AG09319 (cell line): ENCODE data around the gene MYO1F.

Experiments
- DNase-seq: peaks from one replicate; pipeline ENCODE4 v3.0.0-alpha.2; 2010; ENCODE audit warnings: low read depth; ENCODE audit errors: extremely low read depth
- TF ChIP-seq, protein P1 (sequence below): IDR thresholded peaks from 2 replicates; pipeline ENCODE4 v1.5.1; 2011; ENCODE audit warnings: low read depth, mild to moderate bottlenecking, inconsistent platforms, low read length, moderate library complexity

Gene MYO1F

DNA sequence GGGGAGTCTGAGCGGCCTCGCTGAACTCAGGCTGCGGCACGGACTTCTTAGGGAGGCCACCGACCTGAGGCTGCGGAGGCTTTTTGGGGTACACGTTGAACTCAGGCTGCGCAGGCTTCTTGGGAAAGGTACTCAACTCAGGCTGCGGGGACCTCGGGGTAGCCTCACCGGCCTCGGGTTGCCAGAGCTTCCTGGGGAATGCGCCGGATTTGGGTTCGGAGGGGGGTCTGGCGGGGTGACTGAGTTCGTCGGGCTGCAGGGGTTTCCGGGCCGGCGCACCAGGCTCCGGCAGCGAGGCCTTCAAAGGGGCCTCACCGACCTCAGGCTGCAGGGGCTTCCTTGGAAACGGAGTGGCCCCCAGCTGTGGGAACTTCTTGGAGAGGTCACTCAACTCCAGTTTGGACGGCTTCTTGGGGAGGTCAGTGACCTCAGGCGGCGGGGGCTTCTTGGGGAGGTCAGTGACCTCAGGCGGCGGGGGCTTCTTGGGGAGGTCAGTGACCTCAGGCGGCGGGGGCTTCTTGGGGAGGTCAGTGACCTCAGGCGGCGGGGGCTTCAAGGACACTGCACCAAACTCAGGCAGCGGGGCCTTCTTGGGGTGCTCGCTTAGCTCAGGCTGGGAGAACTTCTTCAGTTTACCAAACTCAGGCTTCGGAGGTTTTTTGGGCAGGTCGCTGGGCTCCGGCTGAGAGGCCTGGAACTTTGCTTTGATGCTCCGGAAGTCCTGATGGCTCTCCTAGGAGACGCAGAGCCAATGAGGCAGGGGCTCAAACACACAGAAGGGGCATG is 78.0 kb downstream of the MYO1F start:
- TF ChIP-seq, protein P1, sequence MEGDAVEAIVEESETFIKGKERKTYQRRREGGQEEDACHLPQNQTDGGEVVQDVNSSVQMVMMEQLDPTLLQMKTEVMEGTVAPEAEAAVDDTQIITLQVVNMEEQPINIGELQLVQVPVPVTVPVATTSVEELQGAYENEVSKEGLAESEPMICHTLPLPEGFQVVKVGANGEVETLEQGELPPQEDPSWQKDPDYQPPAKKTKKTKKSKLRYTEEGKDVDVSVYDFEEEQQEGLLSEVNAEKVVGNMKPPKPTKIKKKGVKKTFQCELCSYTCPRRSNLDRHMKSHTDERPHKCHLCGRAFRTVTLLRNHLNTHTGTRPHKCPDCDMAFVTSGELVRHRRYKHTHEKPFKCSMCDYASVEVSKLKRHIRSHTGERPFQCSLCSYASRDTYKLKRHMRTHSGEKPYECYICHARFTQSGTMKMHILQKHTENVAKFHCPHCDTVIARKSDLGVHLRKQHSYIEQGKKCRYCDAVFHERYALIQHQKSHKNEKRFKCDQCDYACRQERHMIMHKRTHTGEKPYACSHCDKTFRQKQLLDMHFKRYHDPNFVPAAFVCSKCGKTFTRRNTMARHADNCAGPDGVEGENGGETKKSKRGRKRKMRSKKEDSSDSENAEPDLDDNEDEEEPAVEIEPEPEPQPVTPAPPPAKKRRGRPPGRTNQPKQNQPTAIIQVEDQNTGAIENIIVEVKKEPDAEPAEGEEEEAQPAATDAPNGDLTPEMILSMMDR = no peak
- DNase-seq = no peak

DNA sequence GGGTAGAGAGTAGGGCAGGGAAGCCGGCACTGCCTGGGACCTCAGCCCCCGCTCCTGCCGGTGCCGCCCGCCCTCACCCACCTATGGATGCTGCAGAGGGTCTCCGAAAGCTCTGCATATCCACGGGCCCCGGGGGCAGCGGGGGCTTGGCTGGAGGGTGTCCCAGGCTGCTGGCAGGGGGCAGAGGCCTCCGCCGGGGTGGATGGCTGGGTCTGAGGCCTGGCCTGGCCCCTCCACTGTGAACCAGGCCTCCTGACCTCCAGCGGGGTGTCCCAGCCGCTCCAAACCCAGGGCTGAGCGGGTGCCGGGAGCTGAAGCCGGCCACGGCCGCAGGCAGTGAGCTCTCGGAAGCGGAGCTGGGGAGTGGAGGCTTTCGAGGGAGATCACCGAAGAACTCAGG is 78.9 kb downstream of the MYO1F start:
- no peak for DNase-seq
- TF ChIP-seq, protein P1 = no peak

DNA sequence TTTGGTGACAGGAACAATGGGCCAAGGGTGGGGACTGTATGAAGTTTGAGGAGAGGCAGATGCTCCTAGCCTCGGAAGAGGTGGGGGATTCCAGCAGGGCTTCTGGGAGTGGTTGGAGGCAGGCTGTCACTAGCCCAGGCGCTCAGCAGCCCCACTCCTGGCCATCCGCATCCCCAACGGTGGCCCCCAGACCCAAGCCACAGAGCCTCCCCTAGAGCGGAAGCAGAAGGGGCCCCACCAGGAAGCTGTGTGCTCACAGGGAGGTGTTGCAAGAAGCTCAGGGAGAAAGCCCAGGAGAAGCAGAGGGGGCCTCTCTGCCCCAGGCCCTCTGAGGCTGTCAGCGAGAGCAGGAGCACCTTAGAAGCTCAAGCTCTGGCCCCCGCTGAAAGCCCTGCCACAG is 83.1 kb downstream of the MYO1F start:
- TF ChIP-seq, protein P1 = no peak
- no peak for DNase-seq

DNA sequence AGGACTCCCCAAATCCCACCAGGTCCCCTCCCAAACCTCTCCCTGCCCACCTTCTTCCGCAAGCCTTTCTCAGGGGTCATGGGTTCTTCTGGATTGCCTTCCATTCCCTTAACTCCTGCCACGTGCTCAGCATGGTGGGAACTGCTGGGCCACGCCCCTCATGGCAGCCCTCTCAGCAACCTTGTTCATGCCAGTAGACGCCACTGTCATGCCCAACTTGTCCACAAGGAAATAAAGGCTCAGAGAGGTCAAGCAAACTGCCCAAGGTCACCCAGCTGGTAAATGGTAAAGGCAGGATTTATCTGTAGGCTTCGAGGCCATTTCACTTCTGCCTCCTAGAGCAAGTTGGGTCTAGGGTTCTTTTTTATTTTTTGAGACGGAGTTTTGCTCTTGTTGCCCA is 85.7 kb downstream of the MYO1F start:
- TF ChIP-seq, protein P1 = no peak
- DNase-seq = no peak

DNA sequence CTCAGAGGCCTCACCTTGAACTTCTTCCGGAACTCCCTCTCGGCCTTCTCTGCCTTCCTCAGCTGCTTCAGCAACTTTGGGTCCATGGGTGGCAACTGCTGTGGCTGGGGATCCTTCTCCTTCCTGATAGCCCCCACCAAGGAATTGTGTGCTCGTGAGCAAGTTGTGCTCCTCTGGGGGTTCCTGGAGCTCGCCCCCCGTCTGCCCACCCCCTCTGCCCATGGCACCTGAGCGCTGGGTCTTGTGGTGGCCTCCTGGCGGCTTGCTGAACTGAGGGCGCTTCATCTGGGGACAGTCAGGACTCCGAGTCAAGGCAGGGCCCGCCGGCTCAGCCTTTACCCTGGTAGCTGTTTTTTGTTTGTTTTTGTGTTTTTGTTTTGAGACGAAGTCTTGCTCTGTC is 86.4 kb downstream of the MYO1F start:
- TF ChIP-seq, protein P1 = no peak
- DNase-seq = no peak

DNA sequence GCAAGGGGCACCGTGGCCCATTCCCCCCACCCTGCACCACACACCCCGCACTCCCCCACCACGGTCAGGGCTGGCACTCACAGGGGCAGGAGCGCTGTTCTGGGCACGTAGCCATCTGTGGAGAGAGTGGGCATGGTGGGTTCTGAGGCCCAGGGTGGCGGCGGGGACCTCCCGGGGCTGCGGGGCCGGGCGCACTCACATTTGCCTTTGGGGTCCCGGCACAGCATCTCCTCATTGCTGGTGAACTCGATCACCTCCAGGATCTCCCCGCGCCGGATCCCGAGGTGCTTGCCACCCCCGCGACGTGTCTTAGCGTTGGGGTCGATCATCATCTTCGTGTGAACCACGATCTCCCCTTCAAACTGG is 86.9 kb downstream of the MYO1F start:
- TF ChIP-seq, protein P1 = no peak
- no peak for DNase-seq

DNA sequence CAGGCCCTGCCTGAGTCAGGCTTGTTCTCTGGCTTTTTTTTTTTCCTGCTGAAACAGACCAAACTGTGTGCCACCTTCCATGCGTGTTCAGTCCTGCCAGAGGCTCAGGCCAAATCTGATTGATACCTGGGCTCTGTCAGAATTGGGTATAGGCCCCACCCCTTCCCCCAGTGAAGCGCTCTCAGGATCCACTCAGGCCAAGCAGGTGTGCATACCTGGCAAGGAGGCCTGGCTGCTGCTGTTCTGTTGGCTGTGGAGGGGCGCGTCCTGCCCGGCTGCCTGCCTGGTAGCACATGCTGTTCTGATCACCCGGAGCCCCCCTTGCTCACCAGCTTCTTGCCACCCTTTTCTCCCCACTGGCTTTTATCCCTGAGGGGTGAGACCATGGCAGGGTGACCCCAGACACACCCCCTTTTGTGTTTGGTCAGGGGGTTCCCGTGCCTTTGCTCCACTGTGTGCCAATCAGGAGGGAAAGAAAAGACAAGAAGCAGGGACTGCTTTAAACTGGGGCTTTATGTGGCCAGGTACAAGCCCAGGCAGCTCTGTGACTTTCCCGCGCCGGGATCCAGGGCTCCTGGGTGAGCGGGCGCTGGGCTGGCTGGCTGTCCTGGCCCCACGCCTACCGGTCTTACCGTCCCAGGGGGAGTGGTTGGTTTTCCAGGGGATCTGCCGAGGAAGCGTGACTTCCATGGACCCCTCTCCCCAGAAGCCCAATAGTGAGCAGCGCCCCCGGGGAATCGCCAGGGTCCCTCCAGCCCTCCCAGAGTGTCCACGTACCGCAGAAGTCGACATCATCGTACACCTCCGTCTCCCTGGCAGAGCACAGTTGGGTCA is 87.5 kb downstream of the MYO1F start:
- no peak for DNase-seq
- TF ChIP-seq, protein P1 = no peak
